Adrenal gland (tissue), 12 donors: ENCODE data around the gene LAD1. TPM values are rescaled to one million over a fixed set of nuclear protein-coding genes. Genes with fewer than 3 reads are reported as not detected.

ENCODE experiments used
- DNase-seq, 7 donors: peaks; one replicate each; pipeline ENCODE4 v3.0.0-alpha.2; 2019 to 2020
- H3K27ac ChIP-seq, 5 donors: fragments of 200-600 bp; sonication (generic) in 4 of 5; 1 replicate in 3 of 5; 2 replicates in 2 of 5; pipeline versions ENCODE4 v1.5.1 to v1.8.0; 2016 to 2020; ENCODE audit warnings: mild to moderate bottlenecking in 1 of 5
- H3K27me3 ChIP-seq: fragments of 200-600 bp; 2 replicates; pipeline ENCODE4 v1.8.0; 2021
- H3K36me3 ChIP-seq, 2 donors: fragments of 200-600 bp; replicated peaks in 1 of 2; 1 replicate in 1 of 2; 2 replicates in 1 of 2; pipeline versions ENCODE4 v1.5.1 to v1.8.0; 2018 to 2022
- H3K4me1 ChIP-seq, 2 donors: fragments of 200-600 bp; replicated peaks in 1 of 2; 1 replicate in 1 of 2; 2 replicates in 1 of 2; pipeline versions ENCODE4 v1.5.1 to v1.8.0; 2018 to 2021
- H3K4me3 ChIP-seq, 4 donors: fragments of 200-600 bp; sonication (generic) in 3 of 4; one replicate each; pipeline ENCODE4 v1.5.1; 2016 to 2018
- H3K9me3 ChIP-seq, 3 donors: fragments of 200-600 bp; sonication (generic) in 1 of 3; replicated peaks in 1 of 3; 1 replicate in 2 of 3; 2 replicates in 1 of 3; pipeline versions ENCODE4 v1.5.1 to v1.8.0; 2016 to 2021
- POLR2A ChIP-seq, 2 donors: fragments of 450-650 bp; IDR thresholded peaks; one replicate each; pipeline ENCODE4 v1.6.1; 2017; ENCODE audit warnings: antibody characterized with exemption in 2 of 2, mild to moderate bottlenecking in 2 of 2, moderate library complexity in 1 of 2
- WGBS, 4 donors: extraction: QIAGEN DNeasy Blood & Tissue Kit in 2 of 4; methylation state at CpG; one replicate each; pipeline versions ENCODE4 v1.1.5 to v1.1.7; 2013 to 2017; 5-methylcytosine and 5-hydroxymethylcytosine counted together
- intact Hi-C, 2 donors: fragments of 100-400 bp; cut with DNase I; formaldehyde crosslinking; loops; one replicate each; pipeline versions ENCODE4 v1.14.1 to v1.15.0; 2022 to 2023
- polyA plus RNA-seq, 3 donors: library from polyadenylated mRNA; stranded (reverse); fragments of 200-250 nt in 2 of 3; fragments of 350-450 nt in 1 of 3; fragmentation: Illumina TruSeq in 1 of 3; extraction: RNeasy Lipid Tissue Mini Kit (QIAGEN cat#74804) in 1 of 3; gene quantifications; one replicate each; pipeline ENCODE4 v1.2.3, GENCODE V29; 2013 to 2014
- total RNA-seq, 9 donors: library from RNA; depleted of rRNA in 4 of 9; stranded (reverse); fragments of >200 nt in 4 of 9; fragments of 120-200 nt in 1 of 9; fragmentation: NEBNext Ultra II Directional in 1 of 9; extraction: Animal tissue kit (Norgen Biotek cat#: 25700) in 1 of 9; gene quantifications; one replicate each; pipeline versions ENCODE4 v1.1.0 to v1.2.4, GENCODE V29; 2013 to 2023
- TF ChIP-seq, protein P1 (sequence below), 6 experiments: fragments of 450-650 bp in 4 of 6; fragments of 200-600 bp in 2 of 6; sonication (generic) in 1 of 6; IDR thresholded peaks; 1 replicate in 5 of 6; 2 replicates in 1 of 6; pipeline versions ENCODE4 v1.5.1 to v1.8.0; 2016 to 2021; ENCODE audit warnings: antibody characterized with exemption in 6 of 6, mild to moderate bottlenecking in 2 of 6, moderate library complexity in 1 of 6
- donor health status: healthy with polysubstance abuse.
- donor health status: Bipolar disorder and iron deficiency.
- donor health status: DM: yes; HTN: yes; CAD: no.
- donor health status: DM: no; HTN: no; CAD: no.
- donor health status: DM: no; HTN: no; CAD: no.
- donor health status: DM: yes; HTN: yes; CAD: no.

The LAD1 gene
- total and polyA plus RNA-seq, 12 donors: 0.08 to 0.61 (median 0.17) TPM; not detected in 7

GRCh38 chr1:201345081-201345355 is 54.1 kb downstream of the LAD1 start:
- Histone ChIP-seq H3K36me3 (no peaks in the 10 kb centered on the region), H3K4me1 (no peaks in the 10 kb centered on the region), H3K27ac (no peak overlapping the region), H3K4me3 (no peak overlapping the region), H3K27me3 (no peaks in the 10 kb centered on the region), H3K9me3 (no peaks in the 10 kb centered on the region)
- intact Hi-C loops: no loop called here
- WGBS, 4 donors: 80 to 95% (median 87%) methylated on average over 5 of the region's 5 CpGs
- no peak for DNase-seq
- TF ChIP-seq, protein P1, sequence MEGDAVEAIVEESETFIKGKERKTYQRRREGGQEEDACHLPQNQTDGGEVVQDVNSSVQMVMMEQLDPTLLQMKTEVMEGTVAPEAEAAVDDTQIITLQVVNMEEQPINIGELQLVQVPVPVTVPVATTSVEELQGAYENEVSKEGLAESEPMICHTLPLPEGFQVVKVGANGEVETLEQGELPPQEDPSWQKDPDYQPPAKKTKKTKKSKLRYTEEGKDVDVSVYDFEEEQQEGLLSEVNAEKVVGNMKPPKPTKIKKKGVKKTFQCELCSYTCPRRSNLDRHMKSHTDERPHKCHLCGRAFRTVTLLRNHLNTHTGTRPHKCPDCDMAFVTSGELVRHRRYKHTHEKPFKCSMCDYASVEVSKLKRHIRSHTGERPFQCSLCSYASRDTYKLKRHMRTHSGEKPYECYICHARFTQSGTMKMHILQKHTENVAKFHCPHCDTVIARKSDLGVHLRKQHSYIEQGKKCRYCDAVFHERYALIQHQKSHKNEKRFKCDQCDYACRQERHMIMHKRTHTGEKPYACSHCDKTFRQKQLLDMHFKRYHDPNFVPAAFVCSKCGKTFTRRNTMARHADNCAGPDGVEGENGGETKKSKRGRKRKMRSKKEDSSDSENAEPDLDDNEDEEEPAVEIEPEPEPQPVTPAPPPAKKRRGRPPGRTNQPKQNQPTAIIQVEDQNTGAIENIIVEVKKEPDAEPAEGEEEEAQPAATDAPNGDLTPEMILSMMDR (IDR thresholded peaks at IDR 0.05): no peak
- TF ChIP-seq POLR2A (IDR thresholded peaks at IDR 0.05): no peak

DNA sequence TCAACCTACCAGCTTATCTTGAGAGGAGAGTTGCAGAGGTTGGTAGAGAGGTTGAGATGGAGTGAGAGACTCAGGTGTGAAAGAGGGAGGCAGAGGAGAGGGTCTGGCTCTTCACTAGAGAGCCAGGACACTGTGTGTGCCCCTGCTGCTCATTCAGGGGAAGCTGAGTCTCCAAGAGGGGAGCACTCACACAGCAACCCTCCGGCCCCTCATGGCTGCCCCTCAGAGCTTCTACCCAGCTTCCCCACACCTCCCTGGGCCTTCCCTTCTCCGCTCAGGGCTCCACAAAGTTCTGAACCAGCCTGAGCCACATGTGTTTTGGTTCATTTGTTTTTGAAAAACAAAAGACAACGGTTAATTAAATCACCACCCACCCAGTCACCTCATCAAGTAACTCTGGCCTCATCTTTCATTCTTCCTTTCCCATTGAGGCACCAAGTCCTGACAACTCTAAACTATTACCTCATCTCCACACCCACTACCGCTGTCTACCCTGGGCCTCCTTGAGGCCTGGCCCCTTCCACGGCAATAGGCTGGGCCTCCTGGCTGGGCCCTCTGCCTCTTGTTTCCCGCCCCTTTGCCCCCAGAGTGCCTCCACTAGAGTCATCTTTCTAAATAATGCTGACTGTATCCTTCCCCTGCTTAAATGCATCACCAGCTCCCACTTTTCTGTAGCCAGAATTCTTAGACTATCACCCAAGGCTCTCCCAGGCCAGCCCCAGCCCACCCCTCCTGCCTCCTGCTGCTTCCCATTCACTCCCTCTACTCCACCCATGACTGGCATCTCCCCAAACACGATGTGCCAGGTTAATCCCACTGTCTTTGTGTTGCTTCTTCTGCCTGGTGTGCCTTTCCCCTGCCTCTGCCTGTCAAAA is 54.7 kb downstream of the LAD1 start:
- no peak overlapping the region for H3K4me3 ChIP-seq
- no peaks in the 10 kb centered on the region for H3K9me3 ChIP-seq
- no peaks in the 10 kb centered on the region for H3K36me3 ChIP-seq
- DNase-seq: no peak
- intact Hi-C loops: no loop called here
- no peak for TF ChIP-seq POLR2A (IDR thresholded peaks at IDR 0.05)
- TF ChIP-seq, protein P1 (IDR thresholded peaks at IDR 0.05): no peak
- H3K4me1 ChIP-seq: no peaks in the 10 kb centered on the region
- no peak overlapping the region for H3K27ac ChIP-seq
- 66 to 76% (median 74%) methylated on average over 7 of the region's 7 CpGs for WGBS, 4 donors
- no peaks in the 10 kb centered on the region for H3K27me3 ChIP-seq

GRCh38 chr1:201341377-201341776 is 57.7 kb downstream of the LAD1 start:
- 68 to 84% (median 74%) methylated on average over 1 of the region's 1 CpG for WGBS, 4 donors
- Histone ChIP-seq H3K36me3 (no peaks in the 10 kb centered on the region), H3K9me3 (no peaks in the 10 kb centered on the region), H3K4me1 (no peaks in the 10 kb centered on the region), H3K4me3 (no peak overlapping the region), H3K27ac (no peak overlapping the region), H3K27me3 (no peaks in the 10 kb centered on the region)
- TF ChIP-seq, protein P1 (IDR thresholded peaks at IDR 0.05): no peak
- TF ChIP-seq POLR2A (IDR thresholded peaks at IDR 0.05): no peak
- intact Hi-C loops: no loop called here
- no peak for DNase-seq

GRCh38 chr1:201336711-201337450 is 62.2 kb downstream of the LAD1 start:
- intact Hi-C loops: no loop called here

More at GRCh38 chr1:201336711-201337450, 62.2 kb downstream of the LAD1 start:
- Histone ChIP-seq H3K9me3 (no peaks in the 10 kb centered on the region), H3K27ac (no peak overlapping the region), H3K27me3 (no peaks in the 10 kb centered on the region), H3K36me3 (no peaks in the 10 kb centered on the region), H3K4me3 (no peak overlapping the region), H3K4me1 (no peaks in the 10 kb centered on the region)
- 90 to 97% (median 93%) methylated on average over 7 to 9 of the region's 9 CpGs for WGBS, 4 donors
- no peak for DNase-seq
- TF ChIP-seq, protein P1 (IDR thresholded peaks at IDR 0.05): no peak
- TF ChIP-seq POLR2A (IDR thresholded peaks at IDR 0.05): no peak
